ENCODE measurements around the gene KCNMB1.

- TF ChIP-seq CTCF (IDR thresholded peaks at IDR 0.05) (no peak), POLR2A (IDR thresholded peaks at IDR 0.05) (no peak)
Measured at GRCh38 chr5:170334626-170335025, 54.5 kb downstream of the KCNMB1 start.
